Fibroblast of lung (primary cell): ENCODE results near the gene C1QC.

ENCODE experiments used
- EZH2 ChIP-seq: IDR thresholded peaks from 2 replicates; pipeline ENCODE4 v1.5.1; 2012; ENCODE audit warnings: low read length, control low read depth, mild to moderate bottlenecking; ENCODE audit errors: missing control alignments
- TF ChIP-seq, protein P1 (sequence below), 2 donors: IDR thresholded peaks in 1 of 2; conservative IDR thresholded peaks in 1 of 2; 1 replicate in 1 of 2; 2 replicates in 1 of 2; pipeline ENCODE4 v1.5.1; 2011 to 2012; ENCODE audit warnings: low read length in 2 of 2, control low read depth in 1 of 2, inconsistent platforms in 1 of 2, low read depth in 1 of 2, mild to moderate bottlenecking in 1 of 2

DNA sequence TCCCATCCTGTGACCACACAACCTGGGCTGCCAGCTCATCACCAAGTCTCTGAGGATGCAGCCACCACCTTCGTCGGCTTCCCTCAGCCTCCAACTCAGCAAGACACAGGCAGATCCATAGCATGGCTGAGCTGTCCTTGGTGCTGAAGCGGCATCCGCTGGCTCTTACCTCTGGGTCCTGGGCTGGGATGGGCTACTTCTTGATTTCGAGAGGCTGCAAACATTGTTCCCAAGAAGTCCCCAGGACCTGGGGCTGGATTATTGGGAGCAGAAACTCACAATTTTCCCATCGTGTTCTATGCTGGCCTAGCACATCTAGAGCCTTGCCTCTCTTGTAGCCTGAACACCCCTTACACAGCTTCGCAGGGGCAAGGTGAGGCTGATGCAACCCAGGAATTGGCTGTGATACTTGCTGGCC is 31.9 kb upstream of the C1QC start:
- TF ChIP-seq, protein P1, sequence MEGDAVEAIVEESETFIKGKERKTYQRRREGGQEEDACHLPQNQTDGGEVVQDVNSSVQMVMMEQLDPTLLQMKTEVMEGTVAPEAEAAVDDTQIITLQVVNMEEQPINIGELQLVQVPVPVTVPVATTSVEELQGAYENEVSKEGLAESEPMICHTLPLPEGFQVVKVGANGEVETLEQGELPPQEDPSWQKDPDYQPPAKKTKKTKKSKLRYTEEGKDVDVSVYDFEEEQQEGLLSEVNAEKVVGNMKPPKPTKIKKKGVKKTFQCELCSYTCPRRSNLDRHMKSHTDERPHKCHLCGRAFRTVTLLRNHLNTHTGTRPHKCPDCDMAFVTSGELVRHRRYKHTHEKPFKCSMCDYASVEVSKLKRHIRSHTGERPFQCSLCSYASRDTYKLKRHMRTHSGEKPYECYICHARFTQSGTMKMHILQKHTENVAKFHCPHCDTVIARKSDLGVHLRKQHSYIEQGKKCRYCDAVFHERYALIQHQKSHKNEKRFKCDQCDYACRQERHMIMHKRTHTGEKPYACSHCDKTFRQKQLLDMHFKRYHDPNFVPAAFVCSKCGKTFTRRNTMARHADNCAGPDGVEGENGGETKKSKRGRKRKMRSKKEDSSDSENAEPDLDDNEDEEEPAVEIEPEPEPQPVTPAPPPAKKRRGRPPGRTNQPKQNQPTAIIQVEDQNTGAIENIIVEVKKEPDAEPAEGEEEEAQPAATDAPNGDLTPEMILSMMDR (conservative IDR thresholded peaks at IDR 0.05 in 1 of 2, IDR thresholded peaks at IDR 0.05 in 1 of 2; ENCODE audit: low read depth in 1 of 2, low read length in 2 of 2): no peak
- no peak for TF ChIP-seq EZH2
